HepG2 (cell line): ENCODE results near the gene FBXW4. TPM values are rescaled to one million over a fixed set of nuclear protein-coding genes. Genes with fewer than 3 reads are reported as not detected.
"Not testable (repeated sequence)": the region's sequence is repeated elsewhere in the genome, so short reads cannot be mapped to it uniquely, and the experiment has no call there.

Experiments used
- ATAC-seq: fragments of 200-7000 bp; cut with Tn5 transposase; 3 replicates; pipeline ENCODE4 v1.9.1; 2020; ENCODE audit warnings: mild to moderate bottlenecking, moderate library complexity
- BruUV-seq: library from RNA; stranded (reverse); fragments of 400-500 nt; replicated peaks from 2 replicates; lab custom pipeline; 2021; lab: Mats Ljungman, UMichigan
- CTCF ChIA-PET: fragments of 300-600 bp; formaldehyde crosslinking; extraction: SDS; loops from one replicate; lab custom pipeline; 2021; ENCODE audit warnings: low total read pairs, inconsistent platforms, low intra/inter-chr PET ratio; lab: Yijun Ruan, JAX
- POLR2A ChIA-PET: fragments of 350-600 bp; sonication (Branson Sonifier 250); formaldehyde crosslinking; loops from one replicate; lab custom pipeline; 2020; ENCODE audit warnings: antibody characterized with exemption, inconsistent platforms; lab: Yijun Ruan, JAX
- DNase-seq: peaks from one replicate; pipeline ENCODE4 v3.0.0-alpha.2; 2015; ENCODE audit warnings: low spot score
- FAIRE-seq: peaks from 3 replicates; lab custom pipeline; 2011; peaks lifted over from hg19 to GRCh38; lab: Jason Lieb, UNC
- H2AFZ ChIP-seq: one replicate; pipeline ENCODE4 v1.6.1; 2011; ENCODE audit warnings: low read length, inconsistent platforms
- H3K27ac ChIP-seq: fragments of 300-600 bp; 3 replicates; pipeline ENCODE4 v1.8.0; 2011; ENCODE audit warnings: mixed run types, mild to moderate bottlenecking, mixed read lengths, low read length, inconsistent platforms; ENCODE audit not compliant: insufficient read depth; ENCODE audit errors: extremely low read length
- H3K27me3 ChIP-seq, 2 experiments: fragments of 200-600 bp in 1 of 2; 2 replicates in 1 of 2; 3 replicates in 1 of 2; pipeline versions ENCODE4 v1.6.0 to v1.8.0; 2011; ENCODE audit warnings: low read length in 2 of 2, mild to moderate bottlenecking in 2 of 2, moderate library complexity in 2 of 2, inconsistent platforms in 1 of 2; ENCODE audit not compliant: insufficient read depth in 2 of 2, control insufficient read depth in 1 of 2
- H3K36me3 ChIP-seq, 2 experiments: fragments of 200-600 bp in 1 of 2; replicated peaks in 1 of 2; 2 replicates in 1 of 2; 3 replicates in 1 of 2; pipeline versions ENCODE4 v1.5.1 to v1.8.0; 2011; ENCODE audit warnings: low read length in 2 of 2, inconsistent platforms in 1 of 2; ENCODE audit not compliant: insufficient read depth in 2 of 2, control insufficient read depth in 1 of 2
- H3K4me1 ChIP-seq: 2 replicates; pipeline ENCODE4 v1.5.1; 2012; ENCODE audit warnings: low read length, inconsistent platforms; ENCODE audit not compliant: insufficient read depth
- H3K4me2 ChIP-seq: 2 replicates; pipeline ENCODE4 v1.6.0; 2011; ENCODE audit warnings: low read depth, low read length, inconsistent platforms
- H3K4me3 ChIP-seq, 3 experiments: fragments of 200-600 bp in 1 of 3; sonication (generic), shearing (Covaris generic) in 1 of 3; replicated peaks in 1 of 3; 2 replicates each; pipeline ENCODE4 v1.5.1; 2011 to 2016; ENCODE audit warnings: low read length in 3 of 3, inconsistent platforms in 2 of 3, low read depth in 2 of 3, mild to moderate bottlenecking in 2 of 3, control low read depth in 1 of 3, mixed read lengths in 1 of 3; ENCODE audit not compliant: insufficient read depth in 1 of 3
- H3K79me2 ChIP-seq: one replicate; pipeline ENCODE4 v1.6.1; 2011; ENCODE audit warnings: low read length, inconsistent platforms; ENCODE audit not compliant: insufficient read depth
- H3K9ac ChIP-seq: 2 replicates; pipeline ENCODE4 v1.6.0; 2011; ENCODE audit warnings: mild to moderate bottlenecking, low read depth, low read length, inconsistent platforms; ENCODE audit not compliant: insufficient read depth
- H3K9me3 ChIP-seq: 2 replicates; pipeline ENCODE4 v1.5.1; 2012; ENCODE audit warnings: mild to moderate bottlenecking, low read length
- H4K20me1 ChIP-seq: 2 replicates; pipeline ENCODE4 v1.6.0; 2011; ENCODE audit warnings: inconsistent platforms, mild to moderate bottlenecking, low read length, moderate library complexity; ENCODE audit not compliant: insufficient read depth
- FOXA1 ChIP-seq, 2 experiments: fragments of 450-650 bp in 1 of 2; sonication (generic) in 1 of 2; formaldehyde crosslinking in 1 of 2; IDR thresholded peaks; 2 replicates each; pipeline versions ENCODE4 v1.4.0 to v1.6.1; 2016 to 2020; ENCODE audit warnings: missing genetic modification reagents in 1 of 2
- MAFF ChIP-seq: IDR thresholded peaks from 2 replicates; pipeline ENCODE4 v1.6.1; 2011; ENCODE audit warnings: low read depth, low read length, improper control_type of control experiment
- MAFK ChIP-seq, 2 experiments: IDR thresholded peaks in 1 of 2; conservative IDR thresholded peaks in 1 of 2; 2 replicates each; pipeline ENCODE4 v1.6.1; 2011; ENCODE audit warnings: improper control_type of control experiment in 2 of 2, low read length in 2 of 2
- WGBS: methylation state at CpG from one replicate; pipeline ENCODE4 v1.1.6; 2017; ENCODE audit warnings: low lambda C conversion rate; 5-methylcytosine and 5-hydroxymethylcytosine counted together
- in situ Hi-C: cut with HindIII; loops from 2 replicates; pipeline ENCODE4 v1.10.0; 2017; ENCODE audit warnings: low pct_unique_long_range_greater_than_20kb; ENCODE audit not compliant: extremely low pct_ligation_motif_present
- intact Hi-C: fragments of 100-400 bp; cut with micrococcal nuclease; formaldehyde crosslinking; loops from one replicate; pipeline ENCODE4 v1.10.0; 2022; ENCODE audit not compliant: unreplicated experiment
- polyA plus RNA-seq, 8 experiments: library from polyadenylated mRNA; depleted of rRNA in 3 of 8; stranded (reverse) in 7 of 8; unstranded in 1 of 8; fragments of >200 nt; fragmentation: Illumina TruSeq in 4 of 8; extraction: Trizol in 4 of 8; gene quantifications; 2 replicates each; pipeline versions ENCODE4 v1.2.1 to v1.2.3, GENCODE V29; 2011 to 2016; ENCODE audit warnings: low read depth in 4 of 8, missing spikeins in 1 of 8, mixed read lengths in 1 of 8; ENCODE audit not compliant: insufficient read depth in 1 of 8
- total RNA-seq, 5 experiments: library from RNA; depleted of rRNA; stranded (reverse); fragments of >200 nt; fragmentation: Illumina TruSeq; extraction: Trizol; gene quantifications; 2 replicates each; pipeline ENCODE4 v1.2.3, GENCODE V29; 2016; ENCODE audit warnings: low read depth in 1 of 5

Gene FBXW4
- total and polyA plus RNA-seq, 2 of the 13 experiments (the other 11 are each of a cell fraction or from before 2014, with no cell fraction given) = 23.5 to 33.7 TPM

GRCh38 chr10:101639141-101639900 lies 55.6 kb downstream of the FBXW4 start:
- no peak overlapping the region for H3K4me3 ChIP-seq
- H3K27ac ChIP-seq = no peak overlapping the region
- H3K79me2 ChIP-seq = no peaks in the 10 kb centered on the region
- ChIA-PET POLR2A (no interaction called here), CTCF (no interaction called here)
- FAIRE-seq = no peak
- ATAC-seq = no peak
- TF ChIP-seq MAFF (peak; percentile 48; the same call in 1 of the 2 replicates), MAFK (conservative IDR thresholded peaks at IDR 0.05 in 1 of 2, IDR thresholded peaks at IDR 0.05 in 1 of 2; ENCODE audit: low read length in 2 of 2) (peak; percentile 63 to 74), FOXA1 (IDR thresholded peaks at IDR 0.05) (no peak), FOXA1 (CRISPR knock-in tag; IDR thresholded peaks at IDR 0.05) (no peak)
- no peaks in the 10 kb centered on the region for H3K27me3 ChIP-seq
- intact Hi-C loops (no loop called here), in situ Hi-C loops (no loop called here)
- no peak overlapping the region for H3K9ac ChIP-seq
- DNase-seq = no peak
- peaks cover 5 to 21% of the 10 kb centered on the region in 2 experiments for H3K36me3 ChIP-seq
- no peaks in the 10 kb centered on the region for H3K9me3 ChIP-seq
- 93% methylated on average over 2 of the region's 2 CpGs for WGBS
- no peak overlapping the region for H2AFZ ChIP-seq
- H3K4me2 ChIP-seq = no peak overlapping the region
- BruUV-seq = no TSS peak
- no peaks in the 10 kb centered on the region for H4K20me1 ChIP-seq
- H3K4me1 ChIP-seq = no peaks in the 10 kb centered on the region

DNA sequence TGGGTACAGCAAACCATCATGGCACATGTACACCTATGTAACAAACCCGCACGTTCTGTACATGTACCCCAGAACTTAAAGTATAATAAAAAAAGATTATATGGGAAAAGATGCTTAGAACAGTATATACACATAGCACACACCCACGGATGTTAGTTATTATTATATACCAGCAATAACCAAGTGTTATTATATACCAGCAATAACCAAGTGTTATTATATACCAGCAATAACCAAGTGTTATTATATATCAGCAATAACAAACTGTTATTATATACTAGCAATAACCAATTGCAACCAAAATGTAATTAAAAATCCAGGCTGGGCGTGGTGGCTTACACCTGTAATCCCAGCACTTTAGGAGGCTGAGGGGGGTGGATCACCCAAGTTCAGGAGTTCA lies 61.5 kb downstream of the FBXW4 start:
- DNase-seq, H3K9me3 ChIP-seq, H3K27ac ChIP-seq, H2AFZ ChIP-seq, POLR2A ChIA-PET, H3K4me3 ChIP-seq, H3K79me2 ChIP-seq, H3K27me3 ChIP-seq, intact Hi-C loops, BruUV-seq, ATAC-seq, in situ Hi-C loops, H3K9ac ChIP-seq, H4K20me1 ChIP-seq, FAIRE-seq, CTCF ChIA-PET, H3K4me2 ChIP-seq: not testable (repeated sequence)
- WGBS = over 99% methylated on average over 4 of the region's 4 CpGs
- H3K36me3 ChIP-seq = peaks cover 4 to 14% of the 10 kb centered on the region in 2 experiments; a peak in 3 of 5 replicates
- peaks cover 16% of the 10 kb centered on the region for H3K4me1 ChIP-seq
